Stomach (tissue), 9 donors: ENCODE measurements around the gene ZNRD2. TPM values are rescaled to one million over a fixed set of nuclear protein-coding genes. Genes with fewer than 3 reads are reported as not detected.

Source experiments
- DNase-seq, 2 donors: peaks; one replicate each; pipeline versions ENCODE4 v3.0.0 to v3.0.0-alpha.2; 2013 to 2019
- H3K27ac ChIP-seq, 5 donors: fragments of 200-600 bp in 4 of 5; sonication (generic) in 4 of 5; one replicate each; pipeline ENCODE4 v1.5.1; 2013 to 2019; ENCODE audit warnings: mild to moderate bottlenecking in 1 of 5, moderate library complexity in 1 of 5
- H3K27me3 ChIP-seq, 3 donors: fragments of 200-600 bp; sonication (generic); one replicate each; pipeline ENCODE4 v1.5.1; 2017 to 2019; ENCODE audit warnings: mixed run types in 1 of 3
- H3K36me3 ChIP-seq, 4 donors: fragments of 200-600 bp; sonication (generic); 1 replicate in 3 of 4; 2 replicates in 1 of 4; pipeline ENCODE4 v1.5.1; 2016 to 2019
- H3K4me1 ChIP-seq, 4 donors: fragments of 200-600 bp; sonication (generic); one replicate each; pipeline ENCODE4 v1.5.1; 2016 to 2019
- H3K4me3 ChIP-seq, 4 donors: fragments of 200-600 bp; sonication (generic) in 3 of 4; one replicate each; pipeline ENCODE4 v1.5.1; 2016 to 2019; ENCODE audit warnings: mild to moderate bottlenecking in 1 of 4
- H3K9me3 ChIP-seq, 4 donors: fragments of 200-600 bp; sonication (generic); one replicate each; pipeline ENCODE4 v1.5.1; 2016 to 2019
- EP300 ChIP-seq: sonication (generic); formaldehyde crosslinking; IDR thresholded peaks from one replicate; pipeline ENCODE4 v1.6.1; 2017; ENCODE audit warnings: antibody characterized with exemption
- POLR2A ChIP-seq, 4 donors: fragments of 450-650 bp; IDR thresholded peaks; one replicate each; pipeline ENCODE4 v1.6.1; 2016; ENCODE audit warnings: antibody characterized with exemption in 4 of 4, control low read depth in 2 of 4, mild to moderate bottlenecking in 1 of 4, moderate library complexity in 1 of 4
- POLR2AphosphoS5 ChIP-seq, 3 donors: sonication (generic); formaldehyde crosslinking; IDR thresholded peaks; one replicate each; pipeline ENCODE4 v1.6.1; 2016; ENCODE audit warnings: antibody characterized with exemption in 3 of 3
- WGBS, 5 donors: extraction: QIAGEN DNeasy Blood & Tissue Kit in 3 of 5; methylation state at CpG; one replicate each; pipeline versions ENCODE4 v1.1.5 to v1.1.7; 2013 to 2018; 5-methylcytosine and 5-hydroxymethylcytosine counted together
- intact Hi-C: fragments of 100-400 bp; cut with DNase I; formaldehyde crosslinking; loops from one replicate; pipeline ENCODE4 v1.15.1; 2023; ENCODE audit warnings: low total_unique reads
- polyA plus RNA-seq, 3 donors: library from polyadenylated mRNA; stranded (reverse); fragments of 200-250 nt; gene quantifications; one replicate each; pipeline ENCODE4 v1.2.3, GENCODE V29; 2013
- total RNA-seq, 5 donors: library from RNA; depleted of rRNA; stranded (reverse); fragments of >200 nt; gene quantifications; one replicate each; pipeline versions ENCODE4 v1.1.0 to v1.2.3, GENCODE V29; 2014 to 2016
- TF ChIP-seq, protein P1 (sequence below), 7 experiments: fragments of 450-650 bp in 4 of 7; fragments of 200-600 bp in 3 of 7; sonication (generic) in 3 of 7; IDR thresholded peaks; one replicate each; pipeline ENCODE4 v1.5.1; 2016 to 2019; ENCODE audit warnings: antibody characterized with exemption in 7 of 7, control low read depth in 2 of 7, mild to moderate bottlenecking in 1 of 7
- donor health status: healthy with polysubstance abuse.
- donor health status: Bipolar disorder and iron deficiency.
- donor health status: healthy.

ZNRD2 gene
- total and polyA plus RNA-seq, 8 donors: 17.7 to 99.1 (median 51.8) TPM

DNA sequence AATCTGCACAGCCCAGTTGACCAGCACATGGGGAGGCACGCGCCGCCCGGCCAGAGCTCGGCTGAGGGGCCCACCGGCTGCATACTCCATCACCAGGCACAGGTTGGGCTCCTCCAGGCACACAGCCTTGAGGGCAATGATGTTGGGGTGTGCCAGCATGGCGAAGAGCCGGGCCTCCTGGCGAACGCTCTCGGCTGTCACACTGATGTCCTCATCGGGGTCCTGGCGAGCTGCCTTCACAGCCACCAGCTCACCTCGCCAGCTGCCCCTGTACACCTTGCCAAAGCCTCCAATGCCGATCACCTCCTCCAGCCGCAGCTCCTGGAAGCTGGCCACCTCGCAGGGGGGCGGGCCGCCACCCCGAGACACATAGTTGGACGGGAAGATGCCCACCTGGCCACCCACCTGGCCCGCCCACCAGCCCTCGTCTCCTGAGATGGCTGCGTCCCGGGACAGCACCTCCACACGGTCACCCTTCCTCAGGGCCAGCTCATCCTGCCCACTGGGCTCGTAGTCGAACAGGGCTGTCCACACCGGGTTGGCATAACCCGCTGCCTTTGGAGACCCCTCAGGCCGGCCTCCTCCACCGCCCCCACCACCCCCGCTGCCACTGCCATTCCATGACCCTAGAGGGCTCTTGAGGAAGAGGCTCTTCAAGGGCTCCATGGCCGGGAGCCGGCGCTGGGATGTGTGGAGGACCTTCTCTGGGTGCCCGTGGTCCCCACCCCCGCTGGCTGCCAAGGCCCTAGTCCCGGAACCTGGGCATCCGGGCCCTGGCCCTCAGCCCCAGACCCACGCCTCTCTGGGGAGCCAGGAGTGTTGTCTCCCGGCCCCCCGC lies 43.0 kb downstream of the ZNRD2 start:
- peaks cover 56 to 75% (median 68%) of the 10 kb centered on the region in 4 donors for H3K4me1 ChIP-seq
- intact Hi-C loops: no loop called here
- 10 to 24% (median 14%) methylated on average over 21 to 43 of the region's 43 CpGs for WGBS, 5 donors
- peak overlapping the region; percentile 65 to 98 (median 79) for H3K4me3 ChIP-seq
- DNase-seq: peak; percentile 42 to 50
- H3K9me3 ChIP-seq: no peaks in the 10 kb centered on the region
- peaks cover 13 to 60% (median 49%) of the 10 kb centered on the region in 4 donors for H3K36me3 ChIP-seq
- H3K27ac ChIP-seq: peak overlapping the region; percentile 93 to 99 (median 95)
- TF ChIP-seq EP300: no peak
- H3K27me3 ChIP-seq: no peaks in the 10 kb centered on the region

- no peaks in the 10 kb centered on the region for H3K27me3 ChIP-seq
- no peaks in the 10 kb centered on the region for H3K9me3 ChIP-seq
- H3K4me1 ChIP-seq: peaks cover 45 to 67% (median 52%) of the 10 kb centered on the region in 4 donors
- peak within 1 kb of the TSS; percentile 79 to 98 (median 98) for H3K4me3 ChIP-seq
- peak; percentile 100 for DNase-seq
- intact Hi-C loops: no loop called here
- peak within 1 kb of the TSS; percentile 93 to 99 (median 95) for H3K27ac ChIP-seq
- 0 to 1% (median 0%) methylated on average over 16 to 55 of the region's 55 CpGs for WGBS, 5 donors
- peaks cover 33 to 60% (median 52%) of the 10 kb centered on the region in 4 donors for H3K36me3 ChIP-seq
- TF ChIP-seq POLR2A (IDR thresholded peaks at IDR 0.05): peak in 1 of 4 donors; percentile 20
- TF ChIP-seq, protein P1, sequence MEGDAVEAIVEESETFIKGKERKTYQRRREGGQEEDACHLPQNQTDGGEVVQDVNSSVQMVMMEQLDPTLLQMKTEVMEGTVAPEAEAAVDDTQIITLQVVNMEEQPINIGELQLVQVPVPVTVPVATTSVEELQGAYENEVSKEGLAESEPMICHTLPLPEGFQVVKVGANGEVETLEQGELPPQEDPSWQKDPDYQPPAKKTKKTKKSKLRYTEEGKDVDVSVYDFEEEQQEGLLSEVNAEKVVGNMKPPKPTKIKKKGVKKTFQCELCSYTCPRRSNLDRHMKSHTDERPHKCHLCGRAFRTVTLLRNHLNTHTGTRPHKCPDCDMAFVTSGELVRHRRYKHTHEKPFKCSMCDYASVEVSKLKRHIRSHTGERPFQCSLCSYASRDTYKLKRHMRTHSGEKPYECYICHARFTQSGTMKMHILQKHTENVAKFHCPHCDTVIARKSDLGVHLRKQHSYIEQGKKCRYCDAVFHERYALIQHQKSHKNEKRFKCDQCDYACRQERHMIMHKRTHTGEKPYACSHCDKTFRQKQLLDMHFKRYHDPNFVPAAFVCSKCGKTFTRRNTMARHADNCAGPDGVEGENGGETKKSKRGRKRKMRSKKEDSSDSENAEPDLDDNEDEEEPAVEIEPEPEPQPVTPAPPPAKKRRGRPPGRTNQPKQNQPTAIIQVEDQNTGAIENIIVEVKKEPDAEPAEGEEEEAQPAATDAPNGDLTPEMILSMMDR (IDR thresholded peaks at IDR 0.05): no peak
- TF ChIP-seq POLR2AphosphoS5 (IDR thresholded peaks at IDR 0.05): peak; percentile 72 to 90 (median 89)
- no peak for TF ChIP-seq EP300
Measured at GRCh38 chr11:65615229-65615949, 45.1 kb downstream of the ZNRD2 start, which contains the start of gene PCNX3. PCNX3 (plus strand) TSS chr11:65615776; CDS start chr11:65616312, 536 bp downstream.

- TF ChIP-seq, protein P1 (IDR thresholded peaks at IDR 0.05): no peak
- TF ChIP-seq POLR2A (IDR thresholded peaks at IDR 0.05) (no peak), EP300 (no peak), POLR2AphosphoS5 (IDR thresholded peaks at IDR 0.05) (no peak)
- Histone ChIP-seq H3K9me3 (no peaks in the 10 kb centered on the region), H3K4me3 (peak overlapping the region; percentile 79 to 98 (median 98)), H3K27me3 (no peaks in the 10 kb centered on the region), H3K4me1 (peaks cover 40 to 61% (median 46%) of the 10 kb centered on the region in 4 donors), H3K27ac (peak overlapping the region; percentile 93 to 99 (median 95)), H3K36me3 (peaks cover 35 to 60% (median 52%) of the 10 kb centered on the region in 4 donors)
- 0 to 3% (median 1%) methylated on average over 8 to 50 of the region's 50 CpGs for WGBS, 5 donors
- DNase-seq: peak; percentile 37 to 72
- intact Hi-C loops: no loop called here
Measured at GRCh38 chr11:65615950-65616574, 45.8 kb downstream of the ZNRD2 start.

DNA sequence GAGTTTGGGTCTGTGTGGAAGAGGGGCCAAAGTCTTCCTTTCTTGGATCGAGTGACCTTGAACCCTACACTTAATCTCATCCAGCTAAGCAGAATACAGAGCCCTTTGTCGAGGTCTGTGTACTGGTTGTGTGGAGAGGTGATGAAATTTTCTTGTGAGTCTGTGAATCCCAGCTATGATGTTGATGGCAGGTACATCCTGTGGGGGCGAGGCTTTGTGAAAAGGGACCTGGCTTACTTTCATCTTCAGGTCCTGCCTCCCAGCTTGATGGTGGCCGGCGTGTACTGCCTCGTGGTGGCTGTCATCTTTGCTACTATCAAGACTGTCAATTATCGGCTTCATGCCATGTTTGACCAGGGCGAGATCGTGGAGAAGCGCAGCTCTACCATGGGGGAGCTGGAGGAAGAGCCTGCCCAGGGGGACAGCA lies 46.3 kb downstream of the ZNRD2 start:
- peaks cover 40 to 60% (median 54%) of the 10 kb centered on the region in 4 donors for H3K36me3 ChIP-seq
- peaks cover 35 to 55% (median 40%) of the 10 kb centered on the region in 4 donors for H3K4me1 ChIP-seq
- WGBS, 5 donors: 41 to 56% (median 45%) methylated on average over 10 of the region's 10 CpGs
- H3K27ac ChIP-seq: peak overlapping the region in 3 of 5 donors; percentile 93 to 99 (median 95)
- DNase-seq: no peak
- H3K9me3 ChIP-seq: no peaks in the 10 kb centered on the region
- H3K4me3 ChIP-seq: peak overlapping the region; percentile 79 to 98 (median 98)
- H3K27me3 ChIP-seq: no peaks in the 10 kb centered on the region
- intact Hi-C loops: no loop called here
- TF ChIP-seq, protein P1 (IDR thresholded peaks at IDR 0.05): no peak
- TF ChIP-seq EP300 (no peak), POLR2A (IDR thresholded peaks at IDR 0.05) (no peak), POLR2AphosphoS5 (IDR thresholded peaks at IDR 0.05) (no peak)
